Tibial nerve (tissue), 4 donors: Measurements from ENCODE around the gene C1QA. TPM values are rescaled to one million over a fixed set of nuclear protein-coding genes. Genes with fewer than 3 reads are reported as not detected.

Experiments
- DNase-seq, 2 donors: peaks; one replicate each; pipeline ENCODE4 v3.0.0-alpha.2; 2019; ENCODE audit warnings: low spot score in 2 of 2
- H3K27ac ChIP-seq, 4 donors: fragments of 200-600 bp; sonication (generic) in 3 of 4; one replicate each; pipeline ENCODE4 v1.5.1; 2017 to 2019; ENCODE audit warnings: mild to moderate bottlenecking in 1 of 4
- H3K27me3 ChIP-seq, 2 donors: fragments of 200-600 bp; sonication (generic) in 1 of 2; one replicate each; pipeline versions ENCODE4 v1.5.1 to v1.6.0; 2017 to 2019
- H3K36me3 ChIP-seq, 3 donors: fragments of 200-600 bp; sonication (generic); one replicate each; pipeline ENCODE4 v1.5.1; 2018 to 2019
- H3K4me1 ChIP-seq, 4 donors: fragments of 200-600 bp; sonication (generic) in 3 of 4; one replicate each; pipeline ENCODE4 v1.5.1; 2017 to 2019
- H3K4me3 ChIP-seq, 4 donors: fragments of 200-600 bp; sonication (generic) in 3 of 4; one replicate each; pipeline ENCODE4 v1.5.1; 2017 to 2019; ENCODE audit warnings: mild to moderate bottlenecking in 1 of 4, moderate library complexity in 1 of 4
- H3K9me3 ChIP-seq, 4 donors: fragments of 200-600 bp; sonication (generic) in 3 of 4; one replicate each; pipeline ENCODE4 v1.5.1; 2017 to 2019
- EP300 ChIP-seq, 2 donors: sonication (generic); formaldehyde crosslinking; IDR thresholded peaks; one replicate each; pipeline ENCODE4 v1.6.1; 2017; ENCODE audit warnings: antibody characterized with exemption in 2 of 2, mild to moderate bottlenecking in 1 of 2
- POLR2A ChIP-seq, 2 donors: fragments of 450-650 bp; IDR thresholded peaks; one replicate each; pipeline ENCODE4 v1.6.1; 2017; ENCODE audit warnings: antibody characterized with exemption in 2 of 2, mild to moderate bottlenecking in 2 of 2, moderate library complexity in 2 of 2
- WGBS, 2 donors: methylation state at CpG; one replicate each; pipeline ENCODE4 v1.1.5; 2018; 5-methylcytosine and 5-hydroxymethylcytosine counted together
- total RNA-seq, 4 donors: library from RNA; depleted of rRNA; stranded (reverse); fragments of >200 nt; gene quantifications; one replicate each; pipeline ENCODE4 v1.1.0, GENCODE V29; 2016
- TF ChIP-seq, protein P1 (sequence below), 5 experiments: fragments of 200-600 bp in 3 of 5; fragments of 450-650 bp in 2 of 5; sonication (generic) in 3 of 5; IDR thresholded peaks; one replicate each; pipeline ENCODE4 v1.5.1; 2016 to 2019; ENCODE audit warnings: antibody characterized with exemption in 5 of 5, mild to moderate bottlenecking in 3 of 5, moderate library complexity in 2 of 5

Gene C1QA
- total RNA-seq, 4 donors from 2014 or later = 139 to 231 (median 182) TPM

DNA sequence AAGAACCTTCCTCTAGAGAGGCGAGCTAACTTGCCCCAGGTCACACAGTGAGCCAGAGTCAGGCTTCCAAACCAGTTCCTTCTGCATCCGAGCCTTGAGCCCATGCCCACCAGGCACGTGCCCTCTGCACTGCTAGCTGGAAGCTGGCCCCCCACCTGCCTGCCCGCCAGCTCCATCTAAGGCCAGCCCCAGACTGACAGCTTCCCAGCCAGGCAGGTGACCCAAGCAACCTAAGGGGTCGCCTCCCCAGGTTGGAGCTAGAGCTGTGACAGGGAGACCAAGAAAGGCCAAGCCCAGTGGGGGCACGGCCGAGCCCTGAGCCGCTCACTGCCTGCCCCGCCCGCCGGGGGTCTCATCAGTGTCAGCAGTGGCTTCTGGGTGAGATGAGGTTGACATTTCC lies 19.9 kb upstream of the C1QA start:
- Histone ChIP-seq H3K27me3 (peaks cover 0 to 93% of the 10 kb centered on the region in 2 donors), H3K27ac (no peak overlapping the region), H3K9me3 (no peaks in the 10 kb centered on the region), H3K36me3 (no peaks in the 10 kb centered on the region), H3K4me1 (no peaks in the 10 kb centered on the region), H3K4me3 (no peak overlapping the region)
- WGBS, 2 donors = 54 to 59% methylated on average over 10 of the region's 11 CpGs
- TF ChIP-seq, protein P1, sequence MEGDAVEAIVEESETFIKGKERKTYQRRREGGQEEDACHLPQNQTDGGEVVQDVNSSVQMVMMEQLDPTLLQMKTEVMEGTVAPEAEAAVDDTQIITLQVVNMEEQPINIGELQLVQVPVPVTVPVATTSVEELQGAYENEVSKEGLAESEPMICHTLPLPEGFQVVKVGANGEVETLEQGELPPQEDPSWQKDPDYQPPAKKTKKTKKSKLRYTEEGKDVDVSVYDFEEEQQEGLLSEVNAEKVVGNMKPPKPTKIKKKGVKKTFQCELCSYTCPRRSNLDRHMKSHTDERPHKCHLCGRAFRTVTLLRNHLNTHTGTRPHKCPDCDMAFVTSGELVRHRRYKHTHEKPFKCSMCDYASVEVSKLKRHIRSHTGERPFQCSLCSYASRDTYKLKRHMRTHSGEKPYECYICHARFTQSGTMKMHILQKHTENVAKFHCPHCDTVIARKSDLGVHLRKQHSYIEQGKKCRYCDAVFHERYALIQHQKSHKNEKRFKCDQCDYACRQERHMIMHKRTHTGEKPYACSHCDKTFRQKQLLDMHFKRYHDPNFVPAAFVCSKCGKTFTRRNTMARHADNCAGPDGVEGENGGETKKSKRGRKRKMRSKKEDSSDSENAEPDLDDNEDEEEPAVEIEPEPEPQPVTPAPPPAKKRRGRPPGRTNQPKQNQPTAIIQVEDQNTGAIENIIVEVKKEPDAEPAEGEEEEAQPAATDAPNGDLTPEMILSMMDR (IDR thresholded peaks at IDR 0.05) = no peak
- TF ChIP-seq EP300 (IDR thresholded peaks at IDR 0.05) (no peak), POLR2A (IDR thresholded peaks at IDR 0.05) (no peak)
- no peak for DNase-seq

DNA sequence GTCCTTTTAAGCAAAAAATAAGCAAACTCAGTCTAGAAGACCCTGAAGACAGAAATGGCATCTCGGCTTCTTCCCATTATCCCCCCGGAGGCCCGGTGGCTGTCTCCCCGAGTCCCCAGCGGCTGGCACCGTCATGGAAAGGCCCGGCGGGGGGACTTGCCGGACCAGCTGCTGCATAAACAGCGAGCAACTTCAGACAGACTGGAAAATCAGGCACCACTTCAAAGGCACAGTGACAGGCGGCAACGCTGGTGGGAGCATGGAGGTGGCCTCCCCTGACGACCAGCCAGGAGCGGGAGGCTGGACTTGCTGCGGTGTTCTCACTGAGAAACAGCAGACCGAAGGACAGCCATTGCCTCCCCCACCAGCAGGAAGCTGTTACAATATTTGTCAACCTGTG lies 18.4 kb upstream of the C1QA start:
- Histone ChIP-seq H3K27me3 (peaks cover 0 to 95% of the 10 kb centered on the region in 2 donors), H3K27ac (no peak overlapping the region), H3K4me3 (no peak overlapping the region), H3K4me1 (no peaks in the 10 kb centered on the region), H3K9me3 (no peaks in the 10 kb centered on the region), H3K36me3 (no peaks in the 10 kb centered on the region)
- no peak for DNase-seq
- 33 to 45% methylated on average over 15 to 16 of the region's 16 CpGs for whole genome bisulfite sequencing, 2 donors
- TF ChIP-seq EP300 (IDR thresholded peaks at IDR 0.05) (no peak), POLR2A (IDR thresholded peaks at IDR 0.05) (no peak)
- TF ChIP-seq, protein P1 (IDR thresholded peaks at IDR 0.05) = no peak

DNA sequence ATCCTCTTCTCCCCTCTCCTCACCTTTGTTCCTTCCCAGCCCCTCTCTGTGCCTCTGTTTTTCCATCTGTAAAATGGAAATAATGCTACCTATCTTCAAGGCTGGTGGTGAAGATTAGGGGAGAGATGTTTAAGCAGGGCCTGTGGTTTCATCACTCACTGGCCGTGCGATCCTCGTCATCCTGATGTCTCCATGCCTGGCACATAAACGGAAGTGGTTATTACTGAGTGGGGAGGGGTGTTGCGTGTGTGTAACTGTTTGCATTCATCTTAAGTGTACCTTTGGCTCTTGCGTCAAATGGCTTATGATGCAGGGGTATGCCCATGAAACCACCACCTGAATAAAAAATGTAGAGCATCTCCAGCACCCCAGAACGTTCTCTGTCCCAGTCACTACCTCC lies 17.2 kb upstream of the C1QA start:
- H3K36me3 ChIP-seq = no peaks in the 10 kb centered on the region
- WGBS, 2 donors = 79 to 80% methylated on average over 7 of the region's 7 CpGs
- TF ChIP-seq POLR2A (IDR thresholded peaks at IDR 0.05) (no peak), EP300 (IDR thresholded peaks at IDR 0.05) (no peak)
- TF ChIP-seq, protein P1 (IDR thresholded peaks at IDR 0.05) = no peak
- peaks cover 0 to 96% of the 10 kb centered on the region in 2 donors for H3K27me3 ChIP-seq
- H3K27ac ChIP-seq = no peak overlapping the region
- DNase-seq = no peak
- H3K9me3 ChIP-seq = no peaks in the 10 kb centered on the region
- H3K4me1 ChIP-seq = no peaks in the 10 kb centered on the region
- H3K4me3 ChIP-seq = no peak overlapping the region

DNA sequence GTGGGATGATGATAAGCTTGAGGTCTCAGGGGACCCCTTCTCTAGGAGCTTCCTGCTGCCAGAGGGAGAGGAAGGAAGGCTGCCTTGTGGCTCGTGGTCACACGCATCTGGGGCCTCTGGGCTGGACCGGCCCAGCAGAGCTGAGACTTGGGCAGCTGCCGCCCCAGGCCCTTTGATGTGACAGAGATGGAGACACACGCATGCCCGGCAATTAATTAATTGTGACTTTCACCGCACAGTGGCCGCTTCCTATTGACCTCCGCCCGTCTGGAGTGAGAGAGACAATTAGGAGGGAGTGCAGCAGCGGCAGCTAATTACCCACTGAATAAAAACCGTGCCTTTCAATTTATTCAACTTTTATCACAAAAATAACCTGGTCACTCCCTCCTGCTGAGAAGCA lies 16.6 kb upstream of the C1QA start:
- Histone ChIP-seq H3K9me3 (no peaks in the 10 kb centered on the region), H3K27ac (no peak overlapping the region), H3K4me1 (no peaks in the 10 kb centered on the region), H3K27me3 (peaks cover 0 to 95% of the 10 kb centered on the region in 2 donors), H3K4me3 (no peak overlapping the region), H3K36me3 (no peaks in the 10 kb centered on the region)
- TF ChIP-seq, protein P1 (IDR thresholded peaks at IDR 0.05) = no peak
- TF ChIP-seq POLR2A (IDR thresholded peaks at IDR 0.05) = no peak
- no peak for TF ChIP-seq EP300 (IDR thresholded peaks at IDR 0.05)
- DNase-seq = no peak
- 38 to 55% methylated on average over 12 of the region's 12 CpGs for WGBS, 2 donors

DNA sequence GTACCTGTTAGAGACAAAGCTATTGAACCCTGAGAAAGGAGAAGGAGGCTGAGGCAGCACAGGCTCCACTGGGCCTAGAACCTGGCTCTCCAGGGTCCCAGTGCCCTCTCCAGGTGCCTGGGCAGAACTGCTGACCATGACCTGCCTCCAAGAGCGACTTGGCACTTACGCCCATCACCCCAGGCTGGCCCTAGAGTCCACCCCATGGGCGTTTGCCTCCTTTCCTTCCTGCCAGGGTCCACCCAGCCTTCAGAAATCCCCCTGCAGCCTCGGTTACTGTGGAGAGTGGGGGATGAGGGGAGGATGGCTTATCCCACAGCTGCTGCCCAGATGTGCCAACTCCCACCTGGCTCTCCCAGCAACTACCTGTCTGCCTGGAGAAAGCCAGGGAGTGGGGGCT lies 14.7 kb upstream of the C1QA start:
- Histone ChIP-seq H3K36me3 (no peaks in the 10 kb centered on the region), H3K27ac (no peak overlapping the region), H3K27me3 (peaks cover 0 to 95% of the 10 kb centered on the region in 2 donors), H3K4me1 (no peaks in the 10 kb centered on the region), H3K4me3 (no peak overlapping the region), H3K9me3 (no peaks in the 10 kb centered on the region)
- TF ChIP-seq, protein P1 (IDR thresholded peaks at IDR 0.05) = no peak
- TF ChIP-seq POLR2A (IDR thresholded peaks at IDR 0.05) (no peak), EP300 (IDR thresholded peaks at IDR 0.05) (no peak)
- no peak for DNase-seq
- WGBS, 2 donors = 34 to 58% methylated on average over 4 of the region's 4 CpGs
